ENCODE results near the gene CYTH2.

Gene CYTH2

GRCh38 chr19:48502350-48503018, 33.3 kb downstream of the CYTH2 start:
- no peak for ATAC-seq
- TF ChIP-seq ZC3H10 (CRISPR knock-in tag; IDR thresholded peaks at IDR 0.05): no peak
- TF ChIP-seq TOX (CRISPR knock-in tag; IDR thresholded peaks at IDR 0.05; ENCODE audit: borderline replicate concordance): no peak
- TF ChIP-seq ARNTL (CRISPR knock-in tag; IDR thresholded peaks at IDR 0.05; ENCODE audit: borderline replicate concordance, low read depth): no peak
- no peak for TF ChIP-seq TSHZ2 (CRISPR knock-in tag; IDR thresholded peaks at IDR 0.05)
- TF ChIP-seq ZNF8 (CRISPR knock-in tag; IDR thresholded peaks at IDR 0.05): no peak
- no peak for TF ChIP-seq ZFP30 (CRISPR knock-in tag; IDR thresholded peaks at IDR 0.05)
- no peak for TF ChIP-seq RARB (CRISPR knock-in tag; IDR thresholded peaks at IDR 0.05)
- TF ChIP-seq PATZ1 (CRISPR knock-in tag; IDR thresholded peaks at IDR 0.05; ENCODE audit: borderline replicate concordance): no peak
- TF ChIP-seq GLIS3 (CRISPR knock-in tag; IDR thresholded peaks at IDR 0.05): no peak
- TF ChIP-seq, protein P1, sequence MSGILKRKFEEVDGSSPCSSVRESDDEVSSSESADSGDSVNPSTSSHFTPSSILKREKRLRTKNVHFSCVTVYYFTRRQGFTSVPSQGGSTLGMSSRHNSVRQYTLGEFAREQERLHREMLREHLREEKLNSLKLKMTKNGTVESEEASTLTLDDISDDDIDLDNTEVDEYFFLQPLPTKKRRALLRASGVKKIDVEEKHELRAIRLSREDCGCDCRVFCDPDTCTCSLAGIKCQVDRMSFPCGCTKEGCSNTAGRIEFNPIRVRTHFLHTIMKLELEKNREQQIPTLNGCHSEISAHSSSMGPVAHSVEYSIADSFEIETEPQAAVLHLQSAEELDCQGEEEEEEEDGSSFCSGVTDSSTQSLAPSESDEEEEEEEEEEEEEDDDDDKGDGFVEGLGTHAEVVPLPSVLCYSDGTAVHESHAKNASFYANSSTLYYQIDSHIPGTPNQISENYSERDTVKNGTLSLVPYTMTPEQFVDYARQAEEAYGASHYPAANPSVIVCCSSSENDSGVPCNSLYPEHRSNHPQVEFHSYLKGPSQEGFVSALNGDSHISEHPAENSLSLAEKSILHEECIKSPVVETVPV (CRISPR knock-in tag; IDR thresholded peaks at IDR 0.05): no peak
- no peak for TF ChIP-seq POU6F1 (CRISPR knock-in tag; IDR thresholded peaks at IDR 0.05; ENCODE audit: borderline replicate concordance, low read depth)
- TF ChIP-seq TCF4 (CRISPR knock-in tag; IDR thresholded peaks at IDR 0.05; ENCODE audit: borderline replicate concordance): no peak
- no peak for TF ChIP-seq OSR1 (CRISPR knock-in tag; IDR thresholded peaks at IDR 0.05)
- no peak for TF ChIP-seq ESRRG (CRISPR knock-in tag; IDR thresholded peaks at IDR 0.05)
- no peak for TF ChIP-seq ZNF565 (CRISPR knock-in tag; conservative IDR thresholded peaks at IDR 0.05; ENCODE audit: low read depth)
- no peak for TF ChIP-seq PPARA (CRISPR knock-in tag; IDR thresholded peaks at IDR 0.05; ENCODE audit: borderline replicate concordance)

DNA sequence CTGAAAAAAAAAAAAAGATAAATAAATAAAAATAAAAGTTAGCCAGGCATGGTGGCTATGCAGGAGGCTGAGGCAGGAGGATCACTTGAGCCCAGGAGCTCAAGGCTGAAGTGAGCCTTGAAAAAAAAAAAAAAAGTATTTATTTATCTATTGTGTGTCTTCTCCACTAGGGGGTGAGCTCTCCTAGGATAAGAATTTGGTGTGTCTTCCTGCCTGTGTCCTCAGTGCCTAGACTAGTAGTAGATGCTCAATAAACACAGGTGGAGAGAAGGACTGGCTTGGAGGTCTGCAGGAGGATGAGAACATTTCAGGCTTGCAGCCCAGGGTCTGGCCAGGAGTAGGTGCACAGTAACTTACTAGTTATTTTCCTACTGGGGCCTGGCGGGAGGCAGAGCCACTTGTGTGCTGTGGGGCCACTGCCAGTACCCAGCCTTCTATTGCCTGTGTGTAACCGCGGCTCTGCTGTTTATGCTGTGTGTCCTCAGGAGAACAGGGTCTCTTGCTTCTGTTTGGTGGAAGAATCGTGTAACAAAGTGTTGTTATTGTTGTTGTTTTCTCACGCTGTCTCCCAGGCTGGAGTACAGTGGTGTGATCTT, 37.1 kb downstream of the CYTH2 start:
- TF ChIP-seq BACH2 (CRISPR knock-in tag; IDR thresholded peaks at IDR 0.05; ENCODE audit: borderline replicate concordance) (no peak), SNAI2 (CRISPR knock-in tag; IDR thresholded peaks at IDR 0.05) (no peak), TOX (CRISPR knock-in tag; IDR thresholded peaks at IDR 0.05; ENCODE audit: borderline replicate concordance) (no peak), ZFP3 (CRISPR knock-in tag; IDR thresholded peaks at IDR 0.05) (no peak)
- peak; percentile 26 for ATAC-seq

- no peak for TF ChIP-seq RARB (CRISPR knock-in tag; IDR thresholded peaks at IDR 0.05)
- no peak for ATAC-seq
Measured at GRCh38 chr19:48507911-48508439, 38.8 kb downstream of the CYTH2 start.

DNA sequence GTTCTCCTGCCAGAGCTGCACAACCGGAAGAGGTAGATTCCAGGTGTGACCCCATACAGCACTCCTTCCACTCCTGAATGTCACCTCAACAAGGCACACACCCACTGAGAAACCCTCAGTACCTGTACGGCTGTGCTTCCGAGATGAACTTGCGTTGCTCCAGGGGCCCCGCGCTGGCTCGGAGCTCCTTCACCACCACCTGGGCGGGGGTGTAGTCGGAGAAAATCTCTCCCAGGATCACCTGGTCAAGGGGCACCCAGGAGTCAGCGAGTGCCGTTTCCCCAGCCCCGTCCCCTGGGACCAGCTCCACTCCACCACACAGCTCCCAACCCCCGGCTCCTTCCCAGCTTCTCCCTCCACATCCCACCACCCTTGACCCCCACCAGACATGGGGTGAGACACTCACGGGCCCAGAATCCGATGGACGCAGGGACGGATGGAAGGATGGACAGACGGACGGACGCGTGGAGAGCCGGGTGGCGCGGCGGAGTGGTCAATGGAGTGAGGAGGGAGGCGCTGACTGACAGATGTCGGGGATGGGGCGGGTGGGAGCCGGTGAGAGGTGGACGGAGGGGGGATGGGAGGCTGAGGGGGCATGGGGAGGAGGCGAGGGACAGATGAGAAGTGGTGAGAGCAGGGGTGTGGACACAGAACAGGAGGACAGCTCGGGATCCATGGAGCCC, 39.7 kb downstream of the CYTH2 start:
- no peak for ATAC-seq
- TF ChIP-seq BACH2 (CRISPR knock-in tag; IDR thresholded peaks at IDR 0.05; ENCODE audit: borderline replicate concordance): no peak
- TF ChIP-seq POU6F1 (CRISPR knock-in tag; IDR thresholded peaks at IDR 0.05; ENCODE audit: borderline replicate concordance, low read depth): no peak
- no peak for TF ChIP-seq SNAI2 (CRISPR knock-in tag; IDR thresholded peaks at IDR 0.05)
- no peak for TF ChIP-seq TCF4 (CRISPR knock-in tag; IDR thresholded peaks at IDR 0.05; ENCODE audit: borderline replicate concordance)
- TF ChIP-seq, protein P1 (CRISPR knock-in tag; IDR thresholded peaks at IDR 0.05): no peak
- no peak for TF ChIP-seq ESRRG (CRISPR knock-in tag; IDR thresholded peaks at IDR 0.05)
- TF ChIP-seq GLIS3 (CRISPR knock-in tag; IDR thresholded peaks at IDR 0.05): no peak
- TF ChIP-seq ZNF70 (CRISPR knock-in tag; IDR thresholded peaks at IDR 0.05): no peak
- no peak for TF ChIP-seq CSDC2 (CRISPR knock-in tag; IDR thresholded peaks at IDR 0.05)
- no peak for TF ChIP-seq ZFP3 (CRISPR knock-in tag; IDR thresholded peaks at IDR 0.05)
- TF ChIP-seq RARB (CRISPR knock-in tag; IDR thresholded peaks at IDR 0.05): no peak
